Right lobe of liver (tissue), 4 donors: ENCODE data around the gene METTL6.

Source experiments
- POLR2A ChIP-seq: fragments of 450-650 bp; IDR thresholded peaks from one replicate; pipeline ENCODE4 v1.6.1; 2017; ENCODE audit warnings: antibody characterized with exemption, mild to moderate bottlenecking
- TF ChIP-seq, protein P1 (sequence below), 4 donors: fragments of 200-600 bp in 3 of 4; fragments of 450-650 bp in 1 of 4; IDR thresholded peaks; one replicate each; pipeline versions ENCODE4 v1.5.1 to v1.8.0; 2016 to 2022; ENCODE audit warnings: antibody characterized with exemption in 4 of 4, mild to moderate bottlenecking in 2 of 4
- donor health status: DM: no; HTN: no; CAD: no.
- donor health status: DM: no; HTN: no; CAD: no.
- donor health status: DM: no; HTN: yes; CAD: no.

DNA sequence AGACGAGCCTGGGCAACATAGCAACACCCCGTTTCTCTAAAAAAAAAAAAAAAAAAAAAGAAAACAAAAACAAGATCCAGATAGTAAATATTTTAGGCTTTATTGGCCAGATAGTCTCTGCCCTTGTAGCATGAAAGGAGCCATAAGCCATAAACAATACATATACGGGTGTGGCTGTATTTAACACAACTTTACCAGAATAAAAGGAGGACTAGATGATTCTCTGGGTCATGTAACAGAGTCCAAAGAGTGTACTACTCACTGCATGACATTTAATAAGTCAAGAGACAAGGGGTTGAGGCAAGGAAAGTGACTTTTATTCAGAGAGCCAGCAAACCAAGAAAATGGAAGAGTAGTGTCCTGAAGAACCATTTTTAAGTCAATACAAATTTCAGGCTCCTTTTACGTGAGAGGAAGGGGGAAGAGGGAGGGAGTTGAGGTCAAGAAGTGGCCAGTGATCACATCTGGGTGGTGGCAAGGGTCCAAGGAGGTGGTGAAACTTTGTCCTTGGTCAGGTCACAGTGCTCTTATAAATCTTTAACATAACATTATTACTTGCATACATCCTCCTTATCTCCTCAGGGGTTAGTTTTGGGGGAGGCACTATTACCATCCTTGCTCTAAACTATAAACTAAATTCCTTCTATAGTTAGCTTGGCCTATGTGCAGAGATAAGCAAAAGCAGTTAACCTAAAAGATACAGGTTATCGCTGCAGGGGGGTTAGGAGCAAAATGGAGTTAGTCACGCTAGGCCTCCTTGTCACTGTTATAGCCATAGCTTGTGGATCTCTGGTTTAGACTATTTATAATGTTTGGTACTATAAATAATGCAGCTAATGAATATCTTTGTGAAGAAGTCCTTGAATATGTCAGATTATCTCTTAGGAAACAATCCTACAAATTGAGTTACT is 46.1 kb downstream of the METTL6 start:
- TF ChIP-seq, protein P1, sequence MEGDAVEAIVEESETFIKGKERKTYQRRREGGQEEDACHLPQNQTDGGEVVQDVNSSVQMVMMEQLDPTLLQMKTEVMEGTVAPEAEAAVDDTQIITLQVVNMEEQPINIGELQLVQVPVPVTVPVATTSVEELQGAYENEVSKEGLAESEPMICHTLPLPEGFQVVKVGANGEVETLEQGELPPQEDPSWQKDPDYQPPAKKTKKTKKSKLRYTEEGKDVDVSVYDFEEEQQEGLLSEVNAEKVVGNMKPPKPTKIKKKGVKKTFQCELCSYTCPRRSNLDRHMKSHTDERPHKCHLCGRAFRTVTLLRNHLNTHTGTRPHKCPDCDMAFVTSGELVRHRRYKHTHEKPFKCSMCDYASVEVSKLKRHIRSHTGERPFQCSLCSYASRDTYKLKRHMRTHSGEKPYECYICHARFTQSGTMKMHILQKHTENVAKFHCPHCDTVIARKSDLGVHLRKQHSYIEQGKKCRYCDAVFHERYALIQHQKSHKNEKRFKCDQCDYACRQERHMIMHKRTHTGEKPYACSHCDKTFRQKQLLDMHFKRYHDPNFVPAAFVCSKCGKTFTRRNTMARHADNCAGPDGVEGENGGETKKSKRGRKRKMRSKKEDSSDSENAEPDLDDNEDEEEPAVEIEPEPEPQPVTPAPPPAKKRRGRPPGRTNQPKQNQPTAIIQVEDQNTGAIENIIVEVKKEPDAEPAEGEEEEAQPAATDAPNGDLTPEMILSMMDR (IDR thresholded peaks at IDR 0.05) = no peak
- no peak for TF ChIP-seq POLR2A
